Measurements from ENCODE around the gene ZNF598. TPM values are rescaled to one million over a fixed set of nuclear protein-coding genes. Genes with fewer than 3 reads are reported as not detected.

ZNF598 gene
- total and polyA plus RNA-seq, 2 of the 13 experiments (the other 11 are each of a cell fraction or from before 2014, with no cell fraction given): 13.5 to 14.2 TPM

DNA sequence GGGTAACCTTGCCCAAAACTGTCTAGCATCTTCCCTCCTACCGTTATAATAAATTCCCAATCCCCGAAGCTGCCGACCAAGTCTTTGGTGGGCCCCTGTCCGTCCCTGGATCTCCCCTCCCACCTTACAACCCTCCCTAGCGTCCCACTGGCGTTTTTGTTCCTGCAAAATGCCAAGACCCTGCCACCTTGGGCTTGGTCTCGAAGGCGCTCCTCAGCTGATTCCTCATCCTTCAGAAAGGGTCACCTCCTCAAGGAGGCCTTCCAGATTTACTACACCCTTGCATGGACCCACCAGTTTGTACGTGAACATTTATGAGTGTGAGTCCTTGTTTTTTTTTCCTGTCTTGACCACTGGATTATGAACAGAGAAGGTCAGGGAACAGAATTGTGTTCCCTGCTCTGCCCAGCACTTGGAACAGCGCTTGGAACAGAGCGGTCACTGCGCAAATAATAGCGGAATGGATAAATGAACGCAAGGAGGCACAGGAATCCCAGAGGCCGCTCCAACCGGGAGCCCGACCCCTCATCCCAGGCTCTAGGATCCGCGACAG lies 26.6 kb downstream of the ZNF598 start:
- Histone ChIP-seq H3K4me1 (ENCODE audit: insufficient read depth, low read length) (peaks cover 47% of the 10 kb centered on the region), H3K4me2 (ENCODE audit: low read depth, low read length) (peak overlapping the region; percentile 91), H3K9me3 (ENCODE audit: low read length) (no peaks in the 10 kb centered on the region), H3K79me2 (ENCODE audit: insufficient read depth, low read length) (peaks cover 13% of the 10 kb centered on the region), H3K9ac (ENCODE audit: insufficient read depth, low read depth, low read length) (peak overlapping the region; percentile 64), H3K4me3 (replicated peaks in 1 of 3; ENCODE audit: insufficient read depth in 1 of 3, low read depth in 2 of 3, low read length in 3 of 3) (peak overlapping the region; percentile 65 to 84 (median 81); a peak in 5 of 6 replicates), H3K36me3 (replicated peaks in 1 of 2; ENCODE audit: control insufficient read depth in 1 of 2, insufficient read depth in 2 of 2, low read length in 2 of 2) (peaks cover 12 to 21% of the 10 kb centered on the region in 2 experiments; a peak in 4 of 5 replicates), H4K20me1 (ENCODE audit: insufficient read depth, low read length) (no peaks in the 10 kb centered on the region), H3K27me3 (ENCODE audit: control insufficient read depth in 1 of 2, insufficient read depth in 2 of 2, low read length in 2 of 2) (no peaks in the 10 kb centered on the region), H2AFZ (ENCODE audit: low read length) (no peak overlapping the region), H3K27ac (ENCODE audit: extremely low read length, insufficient read depth, low read length) (peak overlapping the region; percentile 97)
- ChIA-PET CTCF (ENCODE audit: low intra/inter-chr PET ratio, low total read pairs) (interaction anchor here (1.2 kb wide), 1 partner anchor 21 kb away, joined by 4 read pairs; no protein-coding TSS in a partner anchor), POLR2A (interaction anchor here (0.6 to 6.8 kb wide), 4 partner anchors 11 to 757 kb away, joined by 3 to 62 read pairs (median 14); partner anchors contain the start of gene RPS2)
- no peak for ATAC-seq
- no peak for FAIRE-seq
- in situ Hi-C loops (cut with HindIII; ENCODE audit: extremely low pct_ligation_motif_present, low pct_unique_long_range_greater_than_20kb): no loop called here
- DNase-seq (ENCODE audit: low spot score): no peak
- intact Hi-C loops (cut with micrococcal nuclease; ENCODE audit: unreplicated experiment): no loop called here
- WGBS (ENCODE audit: low lambda C conversion rate): 48% methylated on average over 13 of the region's 19 CpGs
- no TSS peak for BruUV-seq (replicated peaks)
- TF ChIP-seq ZNF605 (CRISPR knock-in tag; IDR thresholded peaks at IDR 0.05) (peak; percentile 78), ZMYM3 (CRISPR knock-in tag; IDR thresholded peaks at IDR 0.05) (peak; percentile 51; the same call in 1 of the 2 replicates), ZNF44 (CRISPR knock-in tag; IDR thresholded peaks at IDR 0.05) (0 out of 2 replicates have a peak, but pooled peaks have one; percentile 25), PRMT3 (CRISPR knock-in tag; IDR thresholded peaks at IDR 0.05; ENCODE audit: borderline replicate concordance, low read depth) (no peak), THYN1 (CRISPR knock-in tag; IDR thresholded peaks at IDR 0.05; ENCODE audit: borderline replicate concordance, low read depth) (no peak), CREM (IDR thresholded peaks at IDR 0.05) (no peak), CREM (CRISPR knock-in tag; IDR thresholded peaks at IDR 0.05) (no peak), KLF6 (CRISPR knock-in tag; IDR thresholded peaks at IDR 0.05) (no peak), DNMT3B (CRISPR knock-in tag; conservative IDR thresholded peaks at IDR 0.05) (no peak), ZNF556 (CRISPR knock-in tag; IDR thresholded peaks at IDR 0.05; ENCODE audit: borderline replicate concordance) (peak; percentile 23; the same call in 1 of the 2 replicates)
- TF ChIP-seq, protein P1, sequence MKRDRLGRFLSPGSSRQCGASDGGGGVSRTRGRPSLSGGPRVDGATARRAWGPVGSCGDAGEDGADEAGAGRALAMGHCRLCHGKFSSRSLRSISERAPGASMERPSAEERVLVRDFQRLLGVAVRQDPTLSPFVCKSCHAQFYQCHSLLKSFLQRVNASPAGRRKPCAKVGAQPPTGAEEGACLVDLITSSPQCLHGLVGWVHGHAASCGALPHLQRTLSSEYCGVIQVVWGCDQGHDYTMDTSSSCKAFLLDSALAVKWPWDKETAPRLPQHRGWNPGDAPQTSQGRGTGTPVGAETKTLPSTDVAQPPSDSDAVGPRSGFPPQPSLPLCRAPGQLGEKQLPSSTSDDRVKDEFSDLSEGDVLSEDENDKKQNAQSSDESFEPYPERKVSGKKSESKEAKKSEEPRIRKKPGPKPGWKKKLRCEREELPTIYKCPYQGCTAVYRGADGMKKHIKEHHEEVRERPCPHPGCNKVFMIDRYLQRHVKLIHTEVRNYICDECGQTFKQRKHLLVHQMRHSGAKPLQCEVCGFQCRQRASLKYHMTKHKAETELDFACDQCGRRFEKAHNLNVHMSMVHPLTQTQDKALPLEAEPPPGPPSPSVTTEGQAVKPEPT (CRISPR knock-in tag; IDR thresholded peaks at IDR 0.05; ENCODE audit: low read depth): 0 out of 2 replicates have a peak, but pooled peaks have one; percentile 29
- TF ChIP-seq, protein P2, sequence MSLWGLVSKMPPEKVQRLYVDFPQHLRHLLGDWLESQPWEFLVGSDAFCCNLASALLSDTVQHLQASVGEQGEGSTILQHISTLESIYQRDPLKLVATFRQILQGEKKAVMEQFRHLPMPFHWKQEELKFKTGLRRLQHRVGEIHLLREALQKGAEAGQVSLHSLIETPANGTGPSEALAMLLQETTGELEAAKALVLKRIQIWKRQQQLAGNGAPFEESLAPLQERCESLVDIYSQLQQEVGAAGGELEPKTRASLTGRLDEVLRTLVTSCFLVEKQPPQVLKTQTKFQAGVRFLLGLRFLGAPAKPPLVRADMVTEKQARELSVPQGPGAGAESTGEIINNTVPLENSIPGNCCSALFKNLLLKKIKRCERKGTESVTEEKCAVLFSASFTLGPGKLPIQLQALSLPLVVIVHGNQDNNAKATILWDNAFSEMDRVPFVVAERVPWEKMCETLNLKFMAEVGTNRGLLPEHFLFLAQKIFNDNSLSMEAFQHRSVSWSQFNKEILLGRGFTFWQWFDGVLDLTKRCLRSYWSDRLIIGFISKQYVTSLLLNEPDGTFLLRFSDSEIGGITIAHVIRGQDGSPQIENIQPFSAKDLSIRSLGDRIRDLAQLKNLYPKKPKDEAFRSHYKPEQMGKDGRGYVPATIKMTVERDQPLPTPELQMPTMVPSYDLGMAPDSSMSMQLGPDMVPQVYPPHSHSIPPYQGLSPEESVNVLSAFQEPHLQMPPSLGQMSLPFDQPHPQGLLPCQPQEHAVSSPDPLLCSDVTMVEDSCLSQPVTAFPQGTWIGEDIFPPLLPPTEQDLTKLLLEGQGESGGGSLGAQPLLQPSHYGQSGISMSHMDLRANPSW (CRISPR knock-in tag; IDR thresholded peaks at IDR 0.05; ENCODE audit: borderline replicate concordance): no peak
- TF ChIP-seq, protein P3, sequence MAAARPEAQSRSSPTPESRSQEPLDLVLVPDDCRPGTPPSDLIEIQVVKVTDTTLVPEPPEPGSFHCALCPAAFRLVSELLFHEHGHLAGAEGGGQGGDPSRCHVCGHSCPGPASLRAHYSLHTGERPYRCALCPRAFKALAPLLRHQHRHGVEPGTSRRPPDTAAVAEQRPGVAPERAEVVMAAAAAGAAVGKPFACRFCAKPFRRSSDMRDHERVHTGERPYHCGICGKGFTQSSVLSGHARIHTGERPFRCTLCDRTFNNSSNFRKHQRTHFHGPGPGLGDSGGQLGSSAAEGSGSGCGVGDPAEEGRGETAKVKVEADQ (CRISPR knock-in tag; IDR thresholded peaks at IDR 0.05; ENCODE audit: borderline replicate concordance): no peak
- TF ChIP-seq, protein P4, sequence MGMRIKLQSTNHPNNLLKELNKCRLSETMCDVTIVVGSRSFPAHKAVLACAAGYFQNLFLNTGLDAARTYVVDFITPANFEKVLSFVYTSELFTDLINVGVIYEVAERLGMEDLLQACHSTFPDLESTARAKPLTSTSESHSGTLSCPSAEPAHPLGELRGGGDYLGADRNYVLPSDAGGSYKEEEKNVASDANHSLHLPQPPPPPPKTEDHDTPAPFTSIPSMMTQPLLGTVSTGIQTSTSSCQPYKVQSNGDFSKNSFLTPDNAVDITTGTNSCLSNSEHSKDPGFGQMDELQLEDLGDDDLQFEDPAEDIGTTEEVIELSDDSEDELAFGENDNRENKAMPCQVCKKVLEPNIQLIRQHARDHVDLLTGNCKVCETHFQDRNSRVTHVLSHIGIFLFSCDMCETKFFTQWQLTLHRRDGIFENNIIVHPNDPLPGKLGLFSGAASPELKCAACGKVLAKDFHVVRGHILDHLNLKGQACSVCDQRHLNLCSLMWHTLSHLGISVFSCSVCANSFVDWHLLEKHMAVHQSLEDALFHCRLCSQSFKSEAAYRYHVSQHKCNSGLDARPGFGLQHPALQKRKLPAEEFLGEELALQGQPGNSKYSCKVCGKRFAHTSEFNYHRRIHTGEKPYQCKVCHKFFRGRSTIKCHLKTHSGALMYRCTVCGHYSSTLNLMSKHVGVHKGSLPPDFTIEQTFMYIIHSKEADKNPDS (CRISPR knock-in tag; IDR thresholded peaks at IDR 0.05): 0 out of 2 replicates have a peak, but pooled peaks have one; percentile 4
- TF ChIP-seq, protein P5, sequence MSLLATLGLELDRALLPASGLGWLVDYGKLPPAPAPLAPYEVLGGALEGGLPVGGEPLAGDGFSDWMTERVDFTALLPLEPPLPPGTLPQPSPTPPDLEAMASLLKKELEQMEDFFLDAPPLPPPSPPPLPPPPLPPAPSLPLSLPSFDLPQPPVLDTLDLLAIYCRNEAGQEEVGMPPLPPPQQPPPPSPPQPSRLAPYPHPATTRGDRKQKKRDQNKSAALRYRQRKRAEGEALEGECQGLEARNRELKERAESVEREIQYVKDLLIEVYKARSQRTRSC (CRISPR knock-in tag; IDR thresholded peaks at IDR 0.05; ENCODE audit: low read depth): no peak

All from HepG2 (cell line).